Mononuclear cell (primary cell): Measurements from ENCODE around the gene PRRX1. TPM values are rescaled to one million over a fixed set of nuclear protein-coding genes. Genes with fewer than 3 reads are reported as not detected.

Experiments
- H3K27me3 ChIP-seq: 2 replicates; pipeline ENCODE4 v1.6.0; 2011; ENCODE audit warnings: low read length, control low read depth; ENCODE audit not compliant: insufficient read depth
- H3K4me1 ChIP-seq: 2 replicates; pipeline ENCODE4 v1.5.1; 2011; ENCODE audit warnings: mild to moderate bottlenecking, low read length, control low read depth; ENCODE audit not compliant: insufficient read depth
- H3K4me3 ChIP-seq: 2 replicates; pipeline ENCODE4 v1.5.1; 2011; ENCODE audit warnings: mild to moderate bottlenecking, low read length, moderate library complexity
- H3K9me3 ChIP-seq: 2 replicates; pipeline ENCODE4 v1.5.1; 2011; ENCODE audit warnings: low read depth, mild to moderate bottlenecking, control low read depth, low read length
- total RNA-seq: library from RNA; depleted of rRNA; stranded (reverse); fragments of >200 nt; gene quantifications from one replicate; pipeline ENCODE4 v1.2.3, GENCODE V29; 2012

Gene PRRX1
- total RNA-seq, 1 donor, result not detected

- Histone ChIP-seq H3K9me3 (no peaks in the 10 kb centered on the region), H3K4me1 (no peaks in the 10 kb centered on the region), H3K27me3 (peaks cover 88% of the 10 kb centered on the region), H3K4me3 (no peak overlapping the region)
Measured at GRCh38 chr1:170660871-170661645, 2.9 kb upstream of the PRRX1 start.

- peaks cover 93% of the 10 kb centered on the region for H3K27me3 ChIP-seq
- H3K9me3 ChIP-seq, result no peaks in the 10 kb centered on the region
Measured at GRCh38 chr1:170661646-170662411, 2.1 kb upstream of the PRRX1 start.

DNA sequence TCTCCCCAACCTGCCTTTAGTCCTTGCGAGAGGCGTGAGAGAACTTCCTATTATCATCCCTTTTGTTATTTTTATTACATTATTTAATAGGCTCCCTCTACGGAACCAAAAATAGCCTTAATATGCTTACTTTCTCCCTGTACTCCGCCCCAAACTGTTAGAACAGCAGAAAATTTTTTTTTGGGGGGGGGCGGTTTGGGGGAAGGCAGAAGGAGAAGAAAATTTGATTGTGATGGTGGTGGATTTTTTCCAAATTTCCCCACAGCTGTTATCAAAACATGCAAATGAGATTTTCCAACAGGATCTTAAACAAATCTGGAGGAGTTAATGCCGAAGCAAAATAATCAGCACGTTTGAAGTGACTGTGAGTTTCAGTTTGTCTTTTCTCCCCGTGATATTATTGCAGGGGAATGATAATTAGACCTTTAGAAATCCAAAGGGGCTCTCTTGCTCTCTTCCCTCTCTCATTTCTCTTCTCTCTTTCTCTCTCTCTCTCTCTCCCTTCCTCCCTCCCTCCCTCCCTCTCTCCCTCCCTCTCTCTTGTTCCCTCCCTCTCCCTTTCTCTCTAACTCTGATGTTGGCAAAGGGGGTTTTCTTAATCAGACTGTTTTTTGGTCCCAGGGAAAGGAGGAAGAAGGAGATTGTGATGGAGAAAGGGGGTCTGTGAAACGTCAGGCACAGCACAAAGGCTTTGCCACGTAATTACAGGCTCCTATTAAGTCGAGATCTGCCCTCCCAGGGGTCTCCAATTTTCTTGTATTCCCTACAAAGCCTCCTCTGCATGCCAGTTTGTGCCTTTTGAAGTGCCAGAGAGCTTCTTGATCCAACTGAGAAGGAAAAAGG lies 1.1 kb upstream of the PRRX1 start:
- H3K4me1 ChIP-seq, result no peaks in the 10 kb centered on the region
- H3K4me3 ChIP-seq, result no peak overlapping the region
- H3K9me3 ChIP-seq, result no peaks in the 10 kb centered on the region
- peaks cover 95% of the 10 kb centered on the region for H3K27me3 ChIP-seq

More at GRCh38 chr1:170661646-170662411, 2.1 kb upstream of the PRRX1 start:
- no peak overlapping the region for H3K4me3 ChIP-seq
- no peaks in the 10 kb centered on the region for H3K4me1 ChIP-seq

DNA sequence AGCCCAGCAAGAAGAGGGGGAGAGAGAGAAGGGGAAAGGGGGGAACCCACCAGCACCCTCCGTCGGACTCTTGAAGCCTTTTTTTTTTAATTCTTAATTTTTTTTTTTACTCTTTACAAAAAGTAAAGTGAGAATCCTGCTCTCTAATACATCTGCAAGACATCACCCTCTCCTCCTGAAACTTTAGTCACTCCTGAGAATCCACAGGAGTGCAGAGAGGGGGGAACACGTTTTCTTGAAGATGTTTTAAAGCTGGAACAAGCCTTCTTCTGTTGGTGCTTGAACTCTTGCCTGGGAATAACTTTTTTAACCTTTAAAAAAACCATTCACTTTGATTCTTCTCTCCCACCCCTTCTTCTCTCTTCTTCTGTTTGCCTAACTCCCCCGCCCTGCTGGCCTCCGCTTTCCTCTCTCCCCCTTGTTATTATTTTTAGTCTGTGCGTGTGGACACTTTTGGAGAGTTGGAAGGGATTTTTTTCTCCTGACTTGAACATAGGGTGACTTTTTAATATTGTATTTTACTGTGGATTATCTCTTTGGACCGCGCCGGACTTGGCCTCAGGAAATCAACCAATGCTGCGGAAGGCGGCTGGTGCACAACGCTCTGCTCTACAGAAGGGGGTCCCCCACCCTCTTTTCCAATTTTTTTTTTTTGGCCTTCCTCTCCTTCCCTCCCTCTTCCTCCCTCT lies 383 bp upstream of the PRRX1 start:
- no peaks in the 10 kb centered on the region for H3K4me1 ChIP-seq

GRCh38 chr1:170664828-170665612 lies 1.1 kb downstream of the PRRX1 start:
- Histone ChIP-seq H3K4me1 (no peaks in the 10 kb centered on the region), H3K27me3 (peaks cover 96% of the 10 kb centered on the region), H3K4me3 (no peak overlapping the region), H3K9me3 (no peaks in the 10 kb centered on the region)

More for the DNA sequence above, 383 bp upstream of the PRRX1 start:
- H3K9me3 ChIP-seq, result no peaks in the 10 kb centered on the region
- H3K27me3 ChIP-seq, result peaks cover 96% of the 10 kb centered on the region
- H3K4me3 ChIP-seq, result no peak overlapping the region

- no peak overlapping the region for H3K4me3 ChIP-seq
- no peaks in the 10 kb centered on the region for H3K4me1 ChIP-seq
- peaks cover 96% of the 10 kb centered on the region for H3K27me3 ChIP-seq
- H3K9me3 ChIP-seq, result no peaks in the 10 kb centered on the region
Measured at GRCh38 chr1:170665629-170666028, 1.7 kb downstream of the PRRX1 start.

- Histone ChIP-seq H3K9me3 (no peaks in the 10 kb centered on the region), H3K4me3 (no peak overlapping the region), H3K4me1 (no peaks in the 10 kb centered on the region), H3K27me3 (peaks cover 97% of the 10 kb centered on the region)
Measured at GRCh38 chr1:170666541-170667254, 2.8 kb downstream of the PRRX1 start.

- H3K4me1 ChIP-seq, result no peaks in the 10 kb centered on the region
- H3K27me3 ChIP-seq, result peaks cover 95% of the 10 kb centered on the region
- H3K9me3 ChIP-seq, result no peaks in the 10 kb centered on the region
- no peak overlapping the region for H3K4me3 ChIP-seq
Measured at GRCh38 chr1:170668209-170669106, 4.5 kb downstream of the PRRX1 start.

DNA sequence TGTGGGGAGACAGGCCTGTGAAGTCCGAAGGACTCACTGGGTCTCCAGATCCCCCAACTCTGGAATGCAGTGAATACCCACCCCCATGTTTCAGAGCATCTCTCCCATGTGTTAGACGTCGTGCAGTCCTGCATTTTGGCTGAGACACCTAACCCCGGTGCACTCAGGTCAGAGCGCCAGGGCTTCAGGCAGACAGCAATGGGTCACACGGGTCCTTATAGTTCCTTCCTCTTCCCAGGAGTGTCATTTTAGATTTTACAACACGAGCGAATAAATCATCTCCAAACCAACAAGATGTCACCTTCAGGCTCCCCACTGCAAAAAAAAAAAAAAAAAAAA lies 5.1 kb downstream of the PRRX1 start:
- H3K4me1 ChIP-seq, result no peaks in the 10 kb centered on the region
- peaks cover 97% of the 10 kb centered on the region for H3K27me3 ChIP-seq
- no peaks in the 10 kb centered on the region for H3K9me3 ChIP-seq
- H3K4me3 ChIP-seq, result no peak overlapping the region

GRCh38 chr1:170669586-170670530 lies 5.9 kb downstream of the PRRX1 start:
- H3K4me1 ChIP-seq, result no peaks in the 10 kb centered on the region
- H3K27me3 ChIP-seq, result peaks cover 91% of the 10 kb centered on the region

GRCh38 chr1:170670802-170671628 lies 7.1 kb downstream of the PRRX1 start:
- no peaks in the 10 kb centered on the region for H3K4me1 ChIP-seq
- peaks cover 79% of the 10 kb centered on the region for H3K27me3 ChIP-seq
- H3K4me3 ChIP-seq, result no peak overlapping the region
- no peaks in the 10 kb centered on the region for H3K9me3 ChIP-seq

More at GRCh38 chr1:170669586-170670530, 5.9 kb downstream of the PRRX1 start:
- no peaks in the 10 kb centered on the region for H3K9me3 ChIP-seq
- no peak overlapping the region for H3K4me3 ChIP-seq
